Naive thymus-derived CD4-positive, alpha-beta T cell (primary cell): Measurements from ENCODE around the gene MAP7D3. TPM values are rescaled to one million over a fixed set of nuclear protein-coding genes. Genes with fewer than 3 reads are reported as not detected.

Experiments
- ATAC-seq: fragments of 150-1000 bp; cut with Tn5 transposase; 2 replicates; pipeline ENCODE4 v1.10.0; 2021; ENCODE audit warnings: mild to moderate bottlenecking, moderate library complexity
- CTCF ChIA-PET: fragments of 350-600 bp; sonication (Branson Sonifier 250); formaldehyde crosslinking; loops from one replicate; lab custom pipeline; 2021; ENCODE audit warnings: antibody characterized with exemption; lab: Charles Lee
- POLR2A ChIA-PET: fragments of 350-600 bp; sonication (Branson Sonifier 250); formaldehyde crosslinking; loops from one replicate; lab custom pipeline; 2021; ENCODE audit warnings: antibody characterized with exemption, inconsistent platforms; lab: Charles Lee
- DNase-seq, 9 donors: peaks; one replicate each; pipeline versions ENCODE4 v3.0.0 to v3.0.0-alpha.2; 2020 to 2022; ENCODE audit warnings: mixed read lengths in 1 of 9
- H3K27ac ChIP-seq: one replicate; pipeline ENCODE4 v1.7.0; 2013; ENCODE audit warnings: mild to moderate bottlenecking, low read depth, low read length, moderate library complexity
- H3K27me3 ChIP-seq, 2 donors: one replicate each; pipeline ENCODE4 v1.7.0; 2013; ENCODE audit warnings: low read length in 2 of 2, mild to moderate bottlenecking in 2 of 2, moderate library complexity in 2 of 2; ENCODE audit not compliant: control insufficient read depth in 2 of 2, insufficient read depth in 2 of 2
- H3K36me3 ChIP-seq, 3 experiments: 1 replicate in 2 of 3; 2 replicates in 1 of 3; pipeline ENCODE4 v1.7.0; 2013; ENCODE audit warnings: low read length in 3 of 3, mild to moderate bottlenecking in 3 of 3, moderate library complexity in 1 of 3; ENCODE audit not compliant: insufficient read depth in 3 of 3, control insufficient read depth in 2 of 3
- H3K4me1 ChIP-seq, 2 donors: one replicate each; pipeline ENCODE4 v1.7.0; 2013; ENCODE audit warnings: low read length in 2 of 2, mild to moderate bottlenecking in 2 of 2, moderate library complexity in 1 of 2; ENCODE audit not compliant: control insufficient read depth in 2 of 2, insufficient read depth in 2 of 2
- H3K4me3 ChIP-seq: 2 replicates; pipeline ENCODE4 v1.7.0; 2013; ENCODE audit warnings: mild to moderate bottlenecking, low read length
- H3K9me3 ChIP-seq, 3 experiments: 1 replicate in 2 of 3; 2 replicates in 1 of 3; pipeline ENCODE4 v1.7.0; 2013; ENCODE audit warnings: low read length in 3 of 3; ENCODE audit not compliant: control insufficient read depth in 2 of 3
- H3K27ac Mint-ChIP-seq, 9 donors: one replicate each; pipeline ENCODE4 v1.8.0; 2020 to 2022; ENCODE audit warnings: mixed read lengths in 9 of 9, mild to moderate bottlenecking in 8 of 9, moderate library complexity in 5 of 9, inconsistent platforms in 2 of 9
- H3K27me3 Mint-ChIP-seq, 5 donors: one replicate each; pipeline ENCODE4 v1.8.0; 2021 to 2022; ENCODE audit warnings: mixed read lengths in 5 of 5, mild to moderate bottlenecking in 1 of 5
- H3K36me3 Mint-ChIP-seq, 5 donors: one replicate each; pipeline ENCODE4 v1.8.0; 2020 to 2022; ENCODE audit warnings: mixed read lengths in 5 of 5, mild to moderate bottlenecking in 3 of 5, inconsistent platforms in 1 of 5
- H3K4me1 Mint-ChIP-seq, 7 donors: one replicate each; pipeline ENCODE4 v1.8.0; 2020 to 2022; ENCODE audit warnings: mixed read lengths in 7 of 7, mild to moderate bottlenecking in 3 of 7, inconsistent platforms in 1 of 7
- H3K4me3 Mint-ChIP-seq, 10 donors: one replicate each; pipeline ENCODE4 v1.8.0; 2020 to 2022; ENCODE audit warnings: mild to moderate bottlenecking in 10 of 10, mixed read lengths in 10 of 10, moderate library complexity in 6 of 10, inconsistent platforms in 2 of 10
- H3K9me3 Mint-ChIP-seq, 11 donors: one replicate each; pipeline ENCODE4 v1.8.0; 2020 to 2022; ENCODE audit warnings: mixed read lengths in 11 of 11, mild to moderate bottlenecking in 4 of 11, inconsistent platforms in 1 of 11, moderate library complexity in 1 of 11
- intact Hi-C, 2 donors: fragments of 100-400 bp; cut with micrococcal nuclease; formaldehyde crosslinking; loops; one replicate each; pipeline ENCODE4 v1.15.1; 2023
- polyA plus RNA-seq, 2 donors: library from polyadenylated mRNA; unstranded; fragments of 300-500 nt; fragmentation: Illumina TruSeq; gene quantifications; one replicate each; pipeline ENCODE4 v1.2.3, GENCODE V29; 2021
- total RNA-seq, 6 experiments: library from RNA in 5 of 6; stranded (reverse) in 5 of 6; gene quantifications; 1 replicate in 5 of 6; 2 replicates in 1 of 6; pipeline ENCODE4 v1.2.3 and lab custom pipeline; 2021 to 2026

The MAP7D3 gene
- total and polyA plus RNA-seq, 7 experiments from 2014 or later = 4.4 to 15.8 (median 6.3) TPM

- Mint-ChIP-seq H3K36me3 (peaks cover 0 to 11% (median 3%) of the 10 kb centered on the region in 5 donors), H3K27ac (peak overlapping the region in 1 of 9 donors; percentile 8), H3K27me3 (no peaks in the 10 kb centered on the region), H3K9me3 (no peaks in the 10 kb centered on the region), H3K4me3 (no peak overlapping the region), H3K4me1 (peaks cover 0 to 7% (median 3%) of the 10 kb centered on the region in 7 donors)
- peaks cover under 1 to 4% of the 10 kb centered on the region in 2 donors for H3K4me1 ChIP-seq
- no peak overlapping the region for H3K4me3 ChIP-seq
- intact Hi-C loops = no loop called here
- POLR2A ChIA-PET = no interaction called here
- ATAC-seq (no peak), DNase-seq (no peak)
- CTCF ChIA-PET = interaction anchor here (0.7 to 1.8 kb wide), 2 partner anchors 15 to 182 kb away, joined by 3 to 15 read pairs; no protein-coding TSS in a partner anchor
- no peak overlapping the region for H3K27ac ChIP-seq
- H3K36me3 ChIP-seq = peaks cover 0 to 12% (median 0%) of the 10 kb centered on the region in 3 experiments
- H3K27me3 ChIP-seq = no peaks in the 10 kb centered on the region
- H3K9me3 ChIP-seq = no peaks in the 10 kb centered on the region
Measured at GRCh38 chrX:136210243-136210642, 41.0 kb downstream of the MAP7D3 start.

- H3K4me1 ChIP-seq = peaks cover 5 to 9% of the 10 kb centered on the region in 2 donors
- DNase-seq = no peak
- H3K36me3 ChIP-seq = peaks cover 0 to 12% (median 0%) of the 10 kb centered on the region in 3 experiments
- intact Hi-C loops = loop anchor here (1.0 to 10.0 kb wide), 3 partner anchors 43 to 181 kb away; partner anchors contain the start of gene FHL1 (in 1 of the 2)
- no peak overlapping the region for H3K4me3 ChIP-seq
- no peak overlapping the region for H3K4me3 Mint-ChIP-seq
- H3K9me3 Mint-ChIP-seq = no peaks in the 10 kb centered on the region
- ChIA-PET POLR2A (no interaction called here), CTCF (interaction anchor here (0.7 to 1.8 kb wide), 2 partner anchors 15 to 181 kb away, joined by 3 to 15 read pairs; no protein-coding TSS in a partner anchor)
- H3K27ac Mint-ChIP-seq = peak overlapping the region in 1 of 9 donors; percentile 70
- ATAC-seq = no peak
- H3K4me1 Mint-ChIP-seq = peaks cover 3 to 11% (median 7%) of the 10 kb centered on the region in 7 donors
- no peaks in the 10 kb centered on the region for H3K9me3 ChIP-seq
- H3K27me3 ChIP-seq = no peaks in the 10 kb centered on the region
- H3K27ac ChIP-seq = no peak overlapping the region
- peaks cover 0 to 9% (median 3%) of the 10 kb centered on the region in 5 donors for H3K36me3 Mint-ChIP-seq
- H3K27me3 Mint-ChIP-seq = no peaks in the 10 kb centered on the region
Measured at GRCh38 chrX:136209751-136210150, 41.4 kb downstream of the MAP7D3 start.

- no peaks in the 10 kb centered on the region for H3K9me3 Mint-ChIP-seq
- no peak overlapping the region for H3K4me3 ChIP-seq
- peak overlapping the region in 2 of 9 donors; percentile 70 for H3K27ac Mint-ChIP-seq
- H3K36me3 ChIP-seq = peaks cover 0 to 12% (median 0%) of the 10 kb centered on the region in 3 experiments
- H3K27ac ChIP-seq = no peak overlapping the region
- H3K27me3 ChIP-seq = no peaks in the 10 kb centered on the region
- peak in 7 of 9 donors; percentile 18 to 45 (median 33) for DNase-seq
- peaks cover 11 to 15% of the 10 kb centered on the region in 2 donors for H3K4me1 ChIP-seq
- peaks cover 6 to 16% (median 10%) of the 10 kb centered on the region in 7 donors for H3K4me1 Mint-ChIP-seq
- intact Hi-C loops = loop anchor here (1.0 to 10.0 kb wide), 3 partner anchors 42 to 181 kb away; partner anchors contain the start of gene FHL1 (in 1 of the 2)
- CTCF ChIA-PET = interaction anchor here (0.7 to 1.8 kb wide), 2 partner anchors 46 to 181 kb away, joined by 3 to 15 read pairs; no protein-coding TSS in a partner anchor
- H3K9me3 ChIP-seq = no peaks in the 10 kb centered on the region
- H3K27me3 Mint-ChIP-seq = no peaks in the 10 kb centered on the region
- POLR2A ChIA-PET = no interaction called here
- H3K4me3 Mint-ChIP-seq = no peak overlapping the region
- peak; percentile 70 for ATAC-seq
- peaks cover 0 to 6% (median 3%) of the 10 kb centered on the region in 5 donors for H3K36me3 Mint-ChIP-seq
Measured at GRCh38 chrX:136209016-136209738, 42.0 kb downstream of the MAP7D3 start.

- intact Hi-C loops = loop anchor here in 1 of 2 donors (10.0 kb wide), 1 partner anchor 63 kb away; the partner anchor contains the start of gene FHL1
- ATAC-seq (no peak), DNase-seq (no peak)
- Histone ChIP-seq H3K4me3 (no peak overlapping the region), H3K4me1 (peaks cover 22 to 28% of the 10 kb centered on the region in 2 donors), H3K9me3 (no peaks in the 10 kb centered on the region), H3K27me3 (no peaks in the 10 kb centered on the region), H3K36me3 (peaks cover 0 to 12% (median 0%) of the 10 kb centered on the region in 3 experiments), H3K27ac (no peak overlapping the region)
- CTCF ChIA-PET = no interaction called here
- H3K9me3 Mint-ChIP-seq = no peaks in the 10 kb centered on the region
- POLR2A ChIA-PET = no interaction called here
- H3K36me3 Mint-ChIP-seq = peaks cover 0 to 6% (median 3%) of the 10 kb centered on the region in 5 donors
- no peak overlapping the region for H3K27ac Mint-ChIP-seq
- H3K4me1 Mint-ChIP-seq = peaks cover 11 to 32% (median 26%) of the 10 kb centered on the region in 7 donors
- no peaks in the 10 kb centered on the region for H3K27me3 Mint-ChIP-seq
- no peak overlapping the region for H3K4me3 Mint-ChIP-seq
Measured at GRCh38 chrX:136207546-136207945, 43.7 kb downstream of the MAP7D3 start.

GRCh38 chrX:136206916-136207315 is 44.3 kb downstream of the MAP7D3 start:
- H3K36me3 Mint-ChIP-seq = peaks cover 0 to 6% (median 3%) of the 10 kb centered on the region in 5 donors
- no peaks in the 10 kb centered on the region for H3K27me3 Mint-ChIP-seq
- peaks cover 10 to 32% (median 27%) of the 10 kb centered on the region in 7 donors for H3K4me1 Mint-ChIP-seq
- no peaks in the 10 kb centered on the region for H3K9me3 Mint-ChIP-seq
- DNase-seq (no peak), ATAC-seq (no peak)
- intact Hi-C loops = loop anchor here in 1 of 2 donors (10.0 kb wide), 1 partner anchor 62 kb away; the partner anchor contains the start of gene FHL1
- Histone ChIP-seq H3K27me3 (no peaks in the 10 kb centered on the region), H3K27ac (no peak overlapping the region), H3K9me3 (no peaks in the 10 kb centered on the region), H3K4me1 (peaks cover 22 to 28% of the 10 kb centered on the region in 2 donors), H3K4me3 (no peak overlapping the region), H3K36me3 (peaks cover 0 to 12% (median 0%) of the 10 kb centered on the region in 3 experiments)
- POLR2A ChIA-PET = no interaction called here
- CTCF ChIA-PET = no interaction called here
- no peak overlapping the region for H3K27ac Mint-ChIP-seq
- no peak overlapping the region for H3K4me3 Mint-ChIP-seq

GRCh38 chrX:136205882-136206380 is 45.3 kb downstream of the MAP7D3 start:
- H3K36me3 Mint-ChIP-seq = peaks cover 0 to 6% (median 3%) of the 10 kb centered on the region in 5 donors
- CTCF ChIA-PET = no interaction called here

More at GRCh38 chrX:136205882-136206380, 45.3 kb downstream of the MAP7D3 start:
- Mint-ChIP-seq H3K27ac (peak overlapping the region in 3 of 9 donors; percentile 5 to 65 (median 36)), H3K27me3 (no peaks in the 10 kb centered on the region), H3K9me3 (no peaks in the 10 kb centered on the region), H3K4me3 (no peak overlapping the region), H3K4me1 (peaks cover 10 to 36% (median 27%) of the 10 kb centered on the region in 7 donors)
- ATAC-seq (no peak), DNase-seq (no peak)
- Histone ChIP-seq H3K36me3 (peaks cover 0 to 12% (median 0%) of the 10 kb centered on the region in 3 experiments), H3K4me1 (peaks cover 22 to 28% of the 10 kb centered on the region in 2 donors), H3K4me3 (no peak overlapping the region), H3K9me3 (no peaks in the 10 kb centered on the region), H3K27ac (no peak overlapping the region), H3K27me3 (no peaks in the 10 kb centered on the region)
- intact Hi-C loops = loop anchor here in 1 of 2 donors (10.0 kb wide), 1 partner anchor 61 kb away; the partner anchor contains the start of gene FHL1
- POLR2A ChIA-PET = interaction anchor here (0.6 kb wide), 1 partner anchor 175 kb away, joined by 3 read pairs; no protein-coding TSS in a partner anchor
